A549 (cell line): Measurements from ENCODE around the gene NEGR1. TPM values are rescaled to one million over a fixed set of nuclear protein-coding genes. Genes with fewer than 3 reads are reported as not detected.

Experiments used
- ATAC-seq, 2 experiments: fragments of 200-7000 bp in 1 of 2; fragments of >200 bp in 1 of 2; cut with Nextera tagmentation in 1 of 2; cut with Tn5 transposase in 1 of 2; 3 replicates each; pipeline versions ENCODE4 v1.8.0 to v1.9.1; 2018 to 2020; ENCODE audit warnings: mild to moderate bottlenecking in 1 of 2, moderate library complexity in 1 of 2
- CTCF ChIA-PET: fragments of 300-600 bp; sonication (Branson Sonifier 250); formaldehyde crosslinking; extraction: SDS; loops from one replicate; lab custom pipeline; 2021; ENCODE audit warnings: antibody characterized with exemption, inconsistent platforms; lab: Yijun Ruan, JAX
- POLR2A ChIA-PET: fragments of 350-600 bp; formaldehyde crosslinking; extraction: SDS; loops from one replicate; lab custom pipeline; 2021; ENCODE audit warnings: antibody characterized with exemption, inconsistent platforms; lab: Yijun Ruan, JAX
- DNase-seq, 2 experiments: peaks; one replicate each; pipeline versions ENCODE4 v3.0.0 to v3.0.0-alpha.2; 2011 to 2016; ENCODE audit warnings: low read depth in 1 of 2, low spot score in 1 of 2
- FAIRE-seq: peaks from 2 replicates; lab custom pipeline; 2011; peaks lifted over from hg19 to GRCh38; lab: Jason Lieb, UNC
- H3K27ac ChIP-seq, 2 experiments: fragments of >200 bp; sonication (Bioruptor Twin); formaldehyde crosslinking; 3 replicates each; pipeline ENCODE4 v1.5.1; 2016 to 2017
- H3K4me1 ChIP-seq: fragments of >200 bp; sonication (Bioruptor Twin); formaldehyde crosslinking; 3 replicates; pipeline ENCODE4 v1.6.1; 2016
- H3K4me2 ChIP-seq: fragments of >200 bp; sonication (Bioruptor Twin); formaldehyde crosslinking; 3 replicates; pipeline ENCODE4 v1.6.1; 2016
- H3K4me3 ChIP-seq: fragments of >200 bp; sonication (Bioruptor Twin); formaldehyde crosslinking; 3 replicates; pipeline ENCODE4 v1.5.1; 2016
- H3K9me3 ChIP-seq: fragments of >200 bp; sonication (Bioruptor Twin); formaldehyde crosslinking; 3 replicates; pipeline ENCODE4 v1.6.1; 2016
- BHLHE40 ChIP-seq: IDR thresholded peaks from 2 replicates; pipeline ENCODE4 v1.6.1; 2012; ENCODE audit warnings: low read depth, low read length, inconsistent platforms
- CBX2 ChIP-seq: fragments of 200-600 bp; sonication (generic); IDR thresholded peaks from 2 replicates; pipeline ENCODE4 v1.6.1; 2016; ENCODE audit warnings: low read depth, mild to moderate bottlenecking, borderline replicate concordance
- EHMT2 ChIP-seq: fragments of 200-600 bp; sonication (generic); IDR thresholded peaks from 2 replicates; pipeline ENCODE4 v1.6.1; 2016; ENCODE audit warnings: antibody characterized with exemption, low read depth, mild to moderate bottlenecking, moderate library complexity
- EP300 ChIP-seq, 2 experiments: fragments of >200 bp; sonication (Bioruptor Twin); formaldehyde crosslinking; IDR thresholded peaks; 2 replicates in 1 of 2; 3 replicates in 1 of 2; pipeline ENCODE4 v1.6.1; 2016 to 2017
- ESRRA ChIP-seq: fragments of 150-350 bp; IDR thresholded peaks from 2 replicates; pipeline ENCODE4 v1.6.1; 2014; ENCODE audit warnings: mild to moderate bottlenecking, low read length, borderline replicate concordance
- HOXA7 ChIP-seq: fragments of 250-450 bp; sonication (Bioruptor Pico); IDR thresholded peaks from 2 replicates; pipeline ENCODE4 v1.5.0; 2020; ENCODE audit warnings: mild to moderate bottlenecking, moderate library complexity
- JUNB ChIP-seq: fragments of >200 bp; sonication (Bioruptor Twin); formaldehyde crosslinking; IDR thresholded peaks from 2 replicates; pipeline ENCODE4 v1.6.1; 2016
- KDM1A ChIP-seq: fragments of 200-600 bp; sonication (generic); IDR thresholded peaks from 2 replicates; pipeline ENCODE4 v1.6.1; 2016; ENCODE audit warnings: low read depth, mild to moderate bottlenecking
- MAFK ChIP-seq: fragments of 450-650 bp; IDR thresholded peaks from 2 replicates; pipeline ENCODE4 v1.6.1; 2014; ENCODE audit not compliant: partially characterized antibody
- MYC ChIP-seq: IDR thresholded peaks from 2 replicates; pipeline ENCODE4 v1.6.1; 2012; ENCODE audit warnings: mild to moderate bottlenecking, inconsistent platforms, low read length, improper control_type of control experiment, borderline replicate concordance
- NPAS2 ChIP-seq: fragments of 250-450 bp; sonication (Bioruptor Pico); IDR thresholded peaks from 2 replicates; pipeline ENCODE4 v1.8.0; 2022; ENCODE audit warnings: mild to moderate bottlenecking, moderate library complexity, borderline replicate concordance
- NR3C1 ChIP-seq: fragments of >200 bp; sonication (Bioruptor Twin); formaldehyde crosslinking; IDR thresholded peaks from 3 replicates; pipeline ENCODE4 v1.6.1; 2017
- PHF8 ChIP-seq: fragments of 200-600 bp; sonication (generic); IDR thresholded peaks from 2 replicates; pipeline ENCODE4 v1.6.1; 2016; ENCODE audit warnings: low read depth, mild to moderate bottlenecking, antibody characterized with exemption, moderate library complexity, borderline replicate concordance
- POLR2A ChIP-seq: IDR thresholded peaks from 2 replicates; pipeline ENCODE4 v1.6.1; 2012; ENCODE audit warnings: mild to moderate bottlenecking, low read length
- POLR2AphosphoS2 ChIP-seq: conservative IDR thresholded peaks from 2 replicates; pipeline ENCODE4 v1.6.1; 2012; ENCODE audit warnings: low read length, improper control_type of control experiment, inconsistent platforms
- RARB ChIP-seq: fragments of 250-450 bp; sonication (Bioruptor Pico); IDR thresholded peaks from 2 replicates; pipeline ENCODE4 v1.8.0; 2021; ENCODE audit warnings: mild to moderate bottlenecking, moderate library complexity
- TP53 ChIP-seq: fragments of 250-450 bp; sonication (Bioruptor Pico); IDR thresholded peaks from 2 replicates; pipeline ENCODE4 v1.5.0; 2021; ENCODE audit warnings: mild to moderate bottlenecking, moderate library complexity
- ZFP36 ChIP-seq: fragments of 450-650 bp; IDR thresholded peaks from 2 replicates; pipeline ENCODE4 v1.6.1; 2014; ENCODE audit warnings: borderline replicate concordance; ENCODE audit not compliant: partially characterized antibody
- ZNF302 ChIP-seq: fragments of 250-450 bp; sonication (Bioruptor Pico); IDR thresholded peaks from 2 replicates; pipeline ENCODE4 v1.9.0; 2021; ENCODE audit warnings: inconsistent platforms, mild to moderate bottlenecking, moderate library complexity
- ZSCAN20 ChIP-seq: fragments of 250-450 bp; sonication (Bioruptor Pico); IDR thresholded peaks from 2 replicates; pipeline ENCODE4 v1.8.0; 2022; ENCODE audit warnings: mild to moderate bottlenecking, moderate library complexity
- WGBS: methylation state at CpG from one replicate; pipeline ENCODE4 v1.1.6; 2017; ENCODE audit errors: missing lambda C conversion rate; 5-methylcytosine and 5-hydroxymethylcytosine counted together
- polyA plus RNA-seq, 4 experiments: library from polyadenylated mRNA; depleted of rRNA in 3 of 4; stranded (reverse); fragments of >200 nt; fragmentation: RNase III in 1 of 4; extraction: RNeasy Plus Mini Kit Qiagen cat#74134 plus additional on column Dnase treatment in 1 of 4; gene quantifications; 2 replicates in 3 of 4; 3 replicates in 1 of 4; pipeline ENCODE4 v1.2.3, GENCODE V29; 2011 to 2017
- TF ChIP-seq, protein P1 (sequence below): fragments of 250-450 bp; sonication (Bioruptor Pico); IDR thresholded peaks from 2 replicates; pipeline ENCODE4 v1.5.0; 2020; ENCODE audit warnings: low read depth, mild to moderate bottlenecking, moderate library complexity
- TF ChIP-seq, protein P2 (sequence below): fragments of >200 bp; sonication (Bioruptor Twin); formaldehyde crosslinking; IDR thresholded peaks from 3 replicates; pipeline ENCODE4 v1.5.1; 2016
- TF ChIP-seq, protein P3 (sequence below): IDR thresholded peaks from 2 replicates; pipeline ENCODE4 v1.6.1; 2012

NEGR1 gene
- polyA plus RNA-seq, 2 of the 4 experiments (the other 2 are of a cell fraction) = not detected

DNA sequence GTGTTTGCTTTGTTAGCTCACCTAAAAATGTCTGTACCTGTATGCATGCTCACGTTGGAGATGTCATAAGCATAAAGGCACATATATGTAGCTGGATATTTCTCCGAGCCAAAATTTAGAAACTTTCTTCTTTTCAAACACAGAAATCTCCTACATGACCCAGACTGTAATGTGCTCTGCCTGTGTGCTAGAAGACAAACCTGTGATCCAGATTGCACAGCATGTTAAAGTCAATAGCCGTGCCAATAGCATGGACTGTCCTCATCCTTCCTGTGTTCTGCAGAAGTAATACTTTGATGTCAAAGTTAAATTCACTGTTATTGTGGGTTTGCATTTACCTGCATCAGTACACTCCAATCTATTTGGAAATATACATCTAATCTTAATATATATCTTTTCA, 855.3 kb downstream of the NEGR1 start:
- Histone ChIP-seq H3K4me2 (no peak overlapping the region), H3K4me3 (no peak overlapping the region), H3K27ac (no peak overlapping the region), H3K9me3 (no peaks in the 10 kb centered on the region), H3K4me1 (no peaks in the 10 kb centered on the region)
- TF ChIP-seq ZSCAN20 (no peak), POLR2AphosphoS2 (no peak), CBX2 (no peak), ESRRA (no peak), EHMT2 (no peak), MYC (no peak), ZFP36 (no peak), RARB (CRISPR knock-in tag) (no peak), NPAS2 (CRISPR knock-in tag) (no peak), KDM1A (no peak), PHF8 (no peak), HOXA7 (CRISPR knock-in tag) (no peak)
- TF ChIP-seq, protein P1, sequence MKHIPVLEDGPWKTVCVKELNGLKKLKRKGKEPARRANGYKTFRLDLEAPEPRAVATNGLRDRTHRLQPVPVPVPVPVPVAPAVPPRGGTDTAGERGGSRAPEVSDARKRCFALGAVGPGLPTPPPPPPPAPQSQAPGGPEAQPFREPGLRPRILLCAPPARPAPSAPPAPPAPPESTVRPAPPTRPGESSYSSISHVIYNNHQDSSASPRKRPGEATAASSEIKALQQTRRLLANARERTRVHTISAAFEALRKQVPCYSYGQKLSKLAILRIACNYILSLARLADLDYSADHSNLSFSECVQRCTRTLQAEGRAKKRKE = no peak
- TF ChIP-seq, protein P2, sequence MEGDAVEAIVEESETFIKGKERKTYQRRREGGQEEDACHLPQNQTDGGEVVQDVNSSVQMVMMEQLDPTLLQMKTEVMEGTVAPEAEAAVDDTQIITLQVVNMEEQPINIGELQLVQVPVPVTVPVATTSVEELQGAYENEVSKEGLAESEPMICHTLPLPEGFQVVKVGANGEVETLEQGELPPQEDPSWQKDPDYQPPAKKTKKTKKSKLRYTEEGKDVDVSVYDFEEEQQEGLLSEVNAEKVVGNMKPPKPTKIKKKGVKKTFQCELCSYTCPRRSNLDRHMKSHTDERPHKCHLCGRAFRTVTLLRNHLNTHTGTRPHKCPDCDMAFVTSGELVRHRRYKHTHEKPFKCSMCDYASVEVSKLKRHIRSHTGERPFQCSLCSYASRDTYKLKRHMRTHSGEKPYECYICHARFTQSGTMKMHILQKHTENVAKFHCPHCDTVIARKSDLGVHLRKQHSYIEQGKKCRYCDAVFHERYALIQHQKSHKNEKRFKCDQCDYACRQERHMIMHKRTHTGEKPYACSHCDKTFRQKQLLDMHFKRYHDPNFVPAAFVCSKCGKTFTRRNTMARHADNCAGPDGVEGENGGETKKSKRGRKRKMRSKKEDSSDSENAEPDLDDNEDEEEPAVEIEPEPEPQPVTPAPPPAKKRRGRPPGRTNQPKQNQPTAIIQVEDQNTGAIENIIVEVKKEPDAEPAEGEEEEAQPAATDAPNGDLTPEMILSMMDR = no peak
- 9% methylated on average over 3 of the region's 3 CpGs for WGBS
- CTCF ChIA-PET = no interaction called here
- no peak for DNase-seq
- FAIRE-seq = no peak
- ATAC-seq = no peak
- POLR2A ChIA-PET = no interaction called here

DNA sequence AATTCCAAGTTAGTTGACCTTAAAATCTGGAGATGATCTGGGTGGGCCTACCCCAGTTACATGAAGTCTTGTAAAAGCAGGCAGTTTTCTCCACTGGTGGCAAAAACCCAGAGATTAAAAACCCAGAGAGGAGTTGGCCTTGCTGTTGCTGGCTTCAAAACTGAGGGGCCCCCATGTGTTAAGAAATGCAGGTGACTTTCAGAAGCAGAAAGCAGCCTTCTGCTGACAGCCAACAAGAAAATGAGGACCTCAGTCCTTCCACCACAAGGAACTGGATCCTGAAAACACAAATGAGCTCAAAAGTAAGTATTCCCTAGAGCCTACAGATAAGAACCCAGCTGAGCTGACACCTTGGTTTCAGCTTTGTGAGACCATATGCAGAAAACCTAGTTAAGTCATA, 857.8 kb downstream of the NEGR1 start:
- FAIRE-seq = no peak
- CTCF ChIA-PET = no interaction called here

DNA sequence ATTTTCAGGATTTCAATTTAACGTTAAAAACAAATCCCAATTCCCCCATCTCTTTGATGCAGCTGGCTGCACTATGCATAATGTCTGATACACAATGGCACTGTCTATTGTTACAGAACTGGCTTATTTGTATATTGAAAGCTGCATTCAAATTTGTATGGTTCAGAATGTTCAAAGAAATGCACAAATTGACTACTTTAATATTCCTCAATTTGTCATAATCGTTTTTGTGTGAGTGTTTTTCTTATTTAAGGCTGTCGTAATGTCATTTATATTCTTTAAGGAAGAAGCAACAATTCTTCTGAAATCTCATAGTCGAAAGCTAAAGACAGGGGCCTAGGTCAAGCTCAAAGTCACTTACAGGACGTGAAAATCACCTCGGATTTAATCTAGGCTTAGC, 860.1 kb downstream of the NEGR1 start:
- Histone ChIP-seq H3K4me2 (no peak overlapping the region), H3K27ac (no peak overlapping the region), H3K9me3 (no peaks in the 10 kb centered on the region), H3K4me3 (no peak overlapping the region), H3K4me1 (no peaks in the 10 kb centered on the region)
- FAIRE-seq (no peak), DNase-seq (no peak), ATAC-seq (no peak)
- 10% methylated on average over 6 of the region's 6 CpGs for WGBS
- POLR2A ChIA-PET = no interaction called here
- CTCF ChIA-PET = no interaction called here
- no peak for TF ChIP-seq POLR2A
- TF ChIP-seq, protein P3, sequence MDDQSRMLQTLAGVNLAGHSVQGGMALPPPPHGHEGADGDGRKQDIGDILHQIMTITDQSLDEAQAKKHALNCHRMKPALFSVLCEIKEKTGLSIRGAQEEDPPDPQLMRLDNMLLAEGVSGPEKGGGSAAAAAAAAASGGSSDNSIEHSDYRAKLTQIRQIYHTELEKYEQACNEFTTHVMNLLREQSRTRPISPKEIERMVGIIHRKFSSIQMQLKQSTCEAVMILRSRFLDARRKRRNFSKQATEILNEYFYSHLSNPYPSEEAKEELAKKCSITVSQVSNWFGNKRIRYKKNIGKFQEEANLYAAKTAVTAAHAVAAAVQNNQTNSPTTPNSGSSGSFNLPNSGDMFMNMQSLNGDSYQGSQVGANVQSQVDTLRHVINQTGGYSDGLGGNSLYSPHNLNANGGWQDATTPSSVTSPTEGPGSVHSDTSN = no peak
- TF ChIP-seq CBX2 = no peak
- no peak for TF ChIP-seq JUNB
- TF ChIP-seq ZNF302 (CRISPR knock-in tag) = no peak
- no peak for TF ChIP-seq TP53 (CRISPR knock-in tag)
- no peak for TF ChIP-seq BHLHE40
- no peak for TF ChIP-seq NR3C1
- no peak for TF ChIP-seq EHMT2
- TF ChIP-seq EP300 (IDR thresholded peaks at IDR 0.05) = no peak
- TF ChIP-seq MAFK = no peak
- TF ChIP-seq MYC = no peak

More for the DNA sequence above, 857.8 kb downstream of the NEGR1 start:
- Histone ChIP-seq H3K4me1 (no peaks in the 10 kb centered on the region), H3K4me3 (no peak overlapping the region)
- DNase-seq = no peak
- TF ChIP-seq POLR2A = no peak
- TF ChIP-seq, all 56 proteins: peak for 0
- POLR2A ChIA-PET = no interaction called here
- Histone ChIP-seq H3K27ac (no peak overlapping the region), H3K9me3 (no peaks in the 10 kb centered on the region), H3K4me2 (no peak overlapping the region)
- no peak for ATAC-seq
